Ovary (tissue), 3 donors: ENCODE results near the gene GHRL.

Experiments
- EP300 ChIP-seq: sonication (generic); formaldehyde crosslinking; IDR thresholded peaks from one replicate; pipeline ENCODE4 v1.6.1; 2017; ENCODE audit warnings: antibody characterized with exemption
- TF ChIP-seq, protein P1 (sequence below), 3 donors: fragments of 450-650 bp in 2 of 3; fragments of 200-600 bp in 1 of 3; IDR thresholded peaks; one replicate each; pipeline versions ENCODE4 v1.5.1 to v1.8.0; 2016 to 2022; ENCODE audit warnings: antibody characterized with exemption in 3 of 3, mild to moderate bottlenecking in 1 of 3
- donor health status: DM: no; HTN: no; CAD: no.

DNA sequence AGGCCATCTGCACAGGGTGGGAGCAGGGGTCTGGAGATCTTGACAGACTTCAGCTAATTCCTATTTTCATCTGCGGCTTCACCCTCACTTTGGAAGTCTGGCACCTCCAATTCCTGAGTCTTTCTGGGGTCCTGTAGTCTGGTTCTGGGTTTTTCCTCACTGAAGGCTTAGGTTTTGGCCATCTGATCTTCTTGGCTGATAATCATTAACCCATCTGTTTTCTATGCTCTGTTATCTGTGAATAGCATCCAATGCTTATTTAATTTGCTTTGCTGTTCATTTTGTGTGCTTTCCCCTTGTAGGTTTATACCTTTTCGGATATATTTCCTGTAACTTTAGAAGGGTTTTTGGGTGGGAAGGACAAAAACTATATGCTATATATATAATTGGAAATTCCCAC, 26.9 kb downstream of the GHRL start:
- TF ChIP-seq, protein P1, sequence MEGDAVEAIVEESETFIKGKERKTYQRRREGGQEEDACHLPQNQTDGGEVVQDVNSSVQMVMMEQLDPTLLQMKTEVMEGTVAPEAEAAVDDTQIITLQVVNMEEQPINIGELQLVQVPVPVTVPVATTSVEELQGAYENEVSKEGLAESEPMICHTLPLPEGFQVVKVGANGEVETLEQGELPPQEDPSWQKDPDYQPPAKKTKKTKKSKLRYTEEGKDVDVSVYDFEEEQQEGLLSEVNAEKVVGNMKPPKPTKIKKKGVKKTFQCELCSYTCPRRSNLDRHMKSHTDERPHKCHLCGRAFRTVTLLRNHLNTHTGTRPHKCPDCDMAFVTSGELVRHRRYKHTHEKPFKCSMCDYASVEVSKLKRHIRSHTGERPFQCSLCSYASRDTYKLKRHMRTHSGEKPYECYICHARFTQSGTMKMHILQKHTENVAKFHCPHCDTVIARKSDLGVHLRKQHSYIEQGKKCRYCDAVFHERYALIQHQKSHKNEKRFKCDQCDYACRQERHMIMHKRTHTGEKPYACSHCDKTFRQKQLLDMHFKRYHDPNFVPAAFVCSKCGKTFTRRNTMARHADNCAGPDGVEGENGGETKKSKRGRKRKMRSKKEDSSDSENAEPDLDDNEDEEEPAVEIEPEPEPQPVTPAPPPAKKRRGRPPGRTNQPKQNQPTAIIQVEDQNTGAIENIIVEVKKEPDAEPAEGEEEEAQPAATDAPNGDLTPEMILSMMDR (IDR thresholded peaks at IDR 0.05), result no peak
- no peak for TF ChIP-seq EP300
